HG03103 (cell line): ENCODE data around the gene EVI5.

ENCODE experiments used
- ATAC-seq: cut with Tn5 transposase; IDR thresholded peaks from one replicate; pipeline ENCODE4 v1.9.1; 2021; ENCODE audit warnings: low read depth; ENCODE audit not compliant: unreplicated experiment

The EVI5 gene

GRCh38 chr1:92784639-92785500 is at the start of gene EVI5:
Gene EVI5 (minus strand): TSS chr1:92785108. CDS start chr1:92736546, 48,562 bp downstream.
- peak; percentile 85 for ATAC-seq

GRCh38 chr1:92834617-92835016 is 49.7 kb upstream of the EVI5 start:
- no peak for ATAC-seq

- no peak for ATAC-seq
Observed at GRCh38 chr1:92833840-92834239, 48.9 kb upstream of the EVI5 start.

GRCh38 chr1:92832537-92833114 is 47.7 kb upstream of the EVI5 start:
- ATAC-seq: no peak

- peak; percentile 87 for ATAC-seq
Observed at GRCh38 chr1:92831762-92832536, 47.0 kb upstream of the EVI5 start, which contains the start of gene RPL5. Gene RPL5 (plus strand): TSS chr1:92832040. CDS start chr1:92832115, 75 bp downstream.

- ATAC-seq: no peak
Observed at GRCh38 chr1:92831368-92831761, 46.5 kb upstream of the EVI5 start.

- no peak for ATAC-seq
Observed at GRCh38 chr1:92826792-92827191, 41.9 kb upstream of the EVI5 start.

GRCh38 chr1:92822879-92823278 is 38.0 kb upstream of the EVI5 start:
- ATAC-seq: no peak

GRCh38 chr1:92820551-92820950 is 35.6 kb upstream of the EVI5 start:
- no peak for ATAC-seq

GRCh38 chr1:92820024-92820423 is 35.1 kb upstream of the EVI5 start:
- no peak for ATAC-seq

- ATAC-seq: peak; percentile 85
Observed at GRCh38 chr1:92817986-92818764, 33.3 kb upstream of the EVI5 start.

- ATAC-seq: no peak
Observed at GRCh38 chr1:92817137-92817697, 32.3 kb upstream of the EVI5 start.

GRCh38 chr1:92816732-92817131 is 31.8 kb upstream of the EVI5 start:
- no peak for ATAC-seq

- ATAC-seq: no peak
Observed at GRCh38 chr1:92808381-92808780, 23.5 kb upstream of the EVI5 start.

GRCh38 chr1:92805216-92805615 is 20.3 kb upstream of the EVI5 start:
- no peak for ATAC-seq

GRCh38 chr1:92804721-92805201 is 19.9 kb upstream of the EVI5 start:
- ATAC-seq: no peak

GRCh38 chr1:92803140-92803887 is 18.4 kb upstream of the EVI5 start:
- ATAC-seq: no peak

GRCh38 chr1:92797961-92798360 is 13.1 kb upstream of the EVI5 start:
- ATAC-seq: no peak

GRCh38 chr1:92797297-92797696 is 12.4 kb upstream of the EVI5 start:
- ATAC-seq: no peak
